Neutrophil (primary cell): ENCODE data around the gene PGBD1.

Experiments
- H3K27ac ChIP-seq: fragments of 200-600 bp; sonication (generic); 2 replicates; pipeline ENCODE4 v1.5.1; 2016; ENCODE audit warnings: mild to moderate bottlenecking, moderate library complexity
- H3K27me3 ChIP-seq: fragments of 200-600 bp; sonication (generic); 2 replicates; pipeline ENCODE4 v1.6.0; 2016; ENCODE audit warnings: mild to moderate bottlenecking
- H3K36me3 ChIP-seq: fragments of 200-600 bp; sonication (generic); 2 replicates; pipeline ENCODE4 v1.5.1; 2017
- H3K4me1 ChIP-seq, 2 experiments: fragments of 200-600 bp in 1 of 2; sonication (generic) in 1 of 2; 1 replicate in 1 of 2; 2 replicates in 1 of 2; pipeline versions ENCODE4 v1.5.1 to v1.6.1; 2013 to 2016; ENCODE audit warnings: low read depth in 1 of 2, low read length in 1 of 2, mild to moderate bottlenecking in 1 of 2, moderate library complexity in 1 of 2; ENCODE audit not compliant: control insufficient read depth in 1 of 2, insufficient read depth in 1 of 2
- H3K4me3 ChIP-seq, 2 experiments: fragments of 200-600 bp in 1 of 2; sonication (generic) in 1 of 2; 1 replicate in 1 of 2; 2 replicates in 1 of 2; pipeline ENCODE4 v1.5.1; 2013 to 2016; ENCODE audit warnings: low read depth in 1 of 2, low read length in 1 of 2, mild to moderate bottlenecking in 1 of 2, moderate library complexity in 1 of 2
- H3K9me3 ChIP-seq: fragments of 200-600 bp; sonication (generic); 2 replicates; pipeline ENCODE4 v1.5.1; 2016
- TF ChIP-seq, protein P1 (sequence below): fragments of 200-600 bp; sonication (generic); IDR thresholded peaks from 2 replicates; pipeline ENCODE4 v1.5.1; 2016; ENCODE audit warnings: antibody characterized with exemption

PGBD1 gene

GRCh38 chr6:28281288-28282064 lies at the start of gene PGBD1:
Gene PGBD1, plus strand, starts transcription at chr6:28281572. Its CDS starts 2,242 bp downstream, at chr6:28283814.
- Histone ChIP-seq H3K27me3 (peaks cover 39% of the 10 kb centered on the region), H3K27ac (no peak within 1 kb of the TSS), H3K4me1 (peaks cover 8 to 15% of the 10 kb centered on the region in 2 experiments), H3K4me3 (peak within 1 kb of the TSS; percentile 32 to 50), H3K36me3 (peaks cover 14% of the 10 kb centered on the region), H3K9me3 (no peaks in the 10 kb centered on the region)
- TF ChIP-seq, protein P1, sequence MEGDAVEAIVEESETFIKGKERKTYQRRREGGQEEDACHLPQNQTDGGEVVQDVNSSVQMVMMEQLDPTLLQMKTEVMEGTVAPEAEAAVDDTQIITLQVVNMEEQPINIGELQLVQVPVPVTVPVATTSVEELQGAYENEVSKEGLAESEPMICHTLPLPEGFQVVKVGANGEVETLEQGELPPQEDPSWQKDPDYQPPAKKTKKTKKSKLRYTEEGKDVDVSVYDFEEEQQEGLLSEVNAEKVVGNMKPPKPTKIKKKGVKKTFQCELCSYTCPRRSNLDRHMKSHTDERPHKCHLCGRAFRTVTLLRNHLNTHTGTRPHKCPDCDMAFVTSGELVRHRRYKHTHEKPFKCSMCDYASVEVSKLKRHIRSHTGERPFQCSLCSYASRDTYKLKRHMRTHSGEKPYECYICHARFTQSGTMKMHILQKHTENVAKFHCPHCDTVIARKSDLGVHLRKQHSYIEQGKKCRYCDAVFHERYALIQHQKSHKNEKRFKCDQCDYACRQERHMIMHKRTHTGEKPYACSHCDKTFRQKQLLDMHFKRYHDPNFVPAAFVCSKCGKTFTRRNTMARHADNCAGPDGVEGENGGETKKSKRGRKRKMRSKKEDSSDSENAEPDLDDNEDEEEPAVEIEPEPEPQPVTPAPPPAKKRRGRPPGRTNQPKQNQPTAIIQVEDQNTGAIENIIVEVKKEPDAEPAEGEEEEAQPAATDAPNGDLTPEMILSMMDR, result no peak

DNA sequence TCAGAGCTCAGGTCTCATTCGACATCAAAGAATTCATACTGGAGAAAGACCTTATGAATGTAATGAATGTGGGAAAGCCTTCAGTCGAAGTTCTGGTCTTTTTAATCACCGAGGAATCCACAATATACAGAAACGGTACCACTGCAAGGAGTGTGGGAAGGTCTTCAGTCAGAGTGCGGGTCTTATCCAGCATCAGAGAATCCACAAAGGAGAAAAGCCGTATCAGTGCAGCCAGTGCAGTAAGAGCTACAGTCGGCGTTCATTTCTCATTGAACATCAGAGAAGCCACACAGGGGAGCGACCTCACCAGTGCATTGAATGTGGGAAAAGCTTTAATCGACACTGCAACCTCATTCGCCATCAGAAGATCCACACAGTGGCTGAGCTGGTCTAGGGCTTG lies 48.6 kb upstream of the PGBD1 start:
- no peaks in the 10 kb centered on the region for H3K9me3 ChIP-seq
- H3K27ac ChIP-seq, result no peak overlapping the region
- no peak overlapping the region for H3K4me3 ChIP-seq
- no peaks in the 10 kb centered on the region for H3K4me1 ChIP-seq
- H3K27me3 ChIP-seq, result no peaks in the 10 kb centered on the region
- TF ChIP-seq, protein P1, result no peak
- peaks cover 48% of the 10 kb centered on the region for H3K36me3 ChIP-seq

GRCh38 chr6:28235912-28236452 lies 45.4 kb upstream of the PGBD1 start:
- TF ChIP-seq, protein P1, result no peak
- Histone ChIP-seq H3K27me3 (no peaks in the 10 kb centered on the region), H3K4me3 (no peak overlapping the region), H3K4me1 (no peaks in the 10 kb centered on the region), H3K36me3 (peaks cover 21% of the 10 kb centered on the region), H3K27ac (no peak overlapping the region), H3K9me3 (no peaks in the 10 kb centered on the region)

GRCh38 chr6:28239636-28240035 lies 41.7 kb upstream of the PGBD1 start:
- Histone ChIP-seq H3K36me3 (peaks cover 5% of the 10 kb centered on the region), H3K4me3 (no peak overlapping the region)
- TF ChIP-seq, protein P1, result no peak

GRCh38 chr6:28240471-28240870 lies 40.9 kb upstream of the PGBD1 start:
- no peaks in the 10 kb centered on the region for H3K27me3 ChIP-seq
- H3K36me3 ChIP-seq, result peaks cover 13% of the 10 kb centered on the region
- TF ChIP-seq, protein P1, result no peak
- H3K9me3 ChIP-seq, result no peaks in the 10 kb centered on the region
- H3K4me1 ChIP-seq, result no peaks in the 10 kb centered on the region
- H3K4me3 ChIP-seq, result no peak overlapping the region
- H3K27ac ChIP-seq, result no peak overlapping the region

More at GRCh38 chr6:28239636-28240035, 41.7 kb upstream of the PGBD1 start:
- Histone ChIP-seq H3K4me1 (no peaks in the 10 kb centered on the region), H3K27me3 (no peaks in the 10 kb centered on the region), H3K27ac (no peak overlapping the region), H3K9me3 (no peaks in the 10 kb centered on the region)
